ENCODE results near the gene MON1A.

MON1A gene

GRCh38 chr3:49929291-49930167, at the start of gene MON1A (continued):
- TF ChIP-seq ZBTB10 (tag by site-specific recombination; IDR thresholded peaks at IDR 0.05) (0 out of 2 replicates have a peak, but pooled peaks have one; percentile 42), ZNF707 (tag by site-specific recombination; IDR thresholded peaks at IDR 0.05) (no peak), ZNF155 (tag by site-specific recombination; IDR thresholded peaks at IDR 0.05) (no peak), ZNF146 (tag by site-specific recombination; IDR thresholded peaks at IDR 0.05) (no peak), SP3 (tag by site-specific recombination; IDR thresholded peaks at IDR 0.05) (peak; percentile 90), ZNF514 (tag by site-specific recombination; IDR thresholded peaks at IDR 0.05) (no peak), ZNF341 (tag by site-specific recombination; IDR thresholded peaks at IDR 0.05; ENCODE audit: low read depth) (no peak; the same call in 1 of the 2 replicates), ZNF335 (tag by site-specific recombination; conservative IDR thresholded peaks at IDR 0.05) (peak; percentile 95), ZNF843 (tag by site-specific recombination; IDR thresholded peaks at IDR 0.05) (0 out of 2 replicates have a peak, but pooled peaks have one; percentile 13), BCL11A (tag by site-specific recombination; IDR thresholded peaks at IDR 0.05; ENCODE audit: low read depth) (no peak), ZNF394 (tag by site-specific recombination; IDR thresholded peaks at IDR 0.05; ENCODE audit: borderline replicate concordance) (peak; percentile 51; the same call in 1 of the 2 replicates), PRDM1 (tag by site-specific recombination; IDR thresholded peaks at IDR 0.05) (no peak), ZNF704 (tag by site-specific recombination; IDR thresholded peaks at IDR 0.05) (no peak), ZNF548 (tag by site-specific recombination; IDR thresholded peaks at IDR 0.05) (no peak), ZNF658 (tag by site-specific recombination; IDR thresholded peaks at IDR 0.05) (no peak), ZNF214 (tag by site-specific recombination; IDR thresholded peaks at IDR 0.05; ENCODE audit: borderline replicate concordance) (no peak), SALL2 (tag by site-specific recombination; IDR thresholded peaks at IDR 0.05; ENCODE audit: borderline replicate concordance) (no peak), GLI2 (tag by site-specific recombination; IDR thresholded peaks at IDR 0.05; ENCODE audit: borderline replicate concordance, low read depth) (no peak), ZNF670 (tag by site-specific recombination; IDR thresholded peaks at IDR 0.05; ENCODE audit: low read depth) (no peak), ZNF366 (tag by site-specific recombination; conservative IDR thresholded peaks at IDR 0.05) (no peak), HOXA7 (CRISPR knock-in tag; IDR thresholded peaks at IDR 0.05; ENCODE audit: borderline replicate concordance) (no peak), ZNF76 (tag by site-specific recombination; IDR thresholded peaks at IDR 0.05; ENCODE audit: borderline replicate concordance, low read depth) (peak; percentile 93), ZNF596 (tag by site-specific recombination; IDR thresholded peaks at IDR 0.05) (no peak), ZNF138 (tag by site-specific recombination; IDR thresholded peaks at IDR 0.05; ENCODE audit: borderline replicate concordance) (no peak), KLF16 (tag by site-specific recombination; IDR thresholded peaks at IDR 0.05) (0 out of 2 replicates have a peak, but pooled peaks have one; percentile 49), ZNF423 (tag by site-specific recombination; IDR thresholded peaks at IDR 0.05) (peak; percentile 38; the same call in 1 of the 2 replicates), YY1 (tag by site-specific recombination; IDR thresholded peaks at IDR 0.05) (peak; percentile 61; the same call in 1 of the 2 replicates)
- TF ChIP-seq, protein P1, sequence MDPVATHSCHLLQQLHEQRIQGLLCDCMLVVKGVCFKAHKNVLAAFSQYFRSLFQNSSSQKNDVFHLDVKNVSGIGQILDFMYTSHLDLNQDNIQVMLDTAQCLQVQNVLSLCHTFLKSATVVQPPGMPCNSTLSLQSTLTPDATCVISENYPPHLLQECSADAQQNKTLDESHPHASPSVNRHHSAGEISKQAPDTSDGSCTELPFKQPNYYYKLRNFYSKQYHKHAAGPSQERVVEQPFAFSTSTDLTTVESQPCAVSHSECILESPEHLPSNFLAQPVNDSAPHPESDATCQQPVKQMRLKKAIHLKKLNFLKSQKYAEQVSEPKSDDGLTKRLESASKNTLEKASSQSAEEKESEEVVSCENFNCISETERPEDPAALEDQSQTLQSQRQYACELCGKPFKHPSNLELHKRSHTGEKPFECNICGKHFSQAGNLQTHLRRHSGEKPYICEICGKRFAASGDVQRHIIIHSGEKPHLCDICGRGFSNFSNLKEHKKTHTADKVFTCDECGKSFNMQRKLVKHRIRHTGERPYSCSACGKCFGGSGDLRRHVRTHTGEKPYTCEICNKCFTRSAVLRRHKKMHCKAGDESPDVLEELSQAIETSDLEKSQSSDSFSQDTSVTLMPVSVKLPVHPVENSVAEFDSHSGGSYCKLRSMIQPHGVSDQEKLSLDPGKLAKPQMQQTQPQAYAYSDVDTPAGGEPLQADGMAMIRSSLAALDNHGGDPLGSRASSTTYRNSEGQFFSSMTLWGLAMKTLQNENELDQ (tag by site-specific recombination; IDR thresholded peaks at IDR 0.05; ENCODE audit: low read depth): no peak
- TF ChIP-seq, protein P2, sequence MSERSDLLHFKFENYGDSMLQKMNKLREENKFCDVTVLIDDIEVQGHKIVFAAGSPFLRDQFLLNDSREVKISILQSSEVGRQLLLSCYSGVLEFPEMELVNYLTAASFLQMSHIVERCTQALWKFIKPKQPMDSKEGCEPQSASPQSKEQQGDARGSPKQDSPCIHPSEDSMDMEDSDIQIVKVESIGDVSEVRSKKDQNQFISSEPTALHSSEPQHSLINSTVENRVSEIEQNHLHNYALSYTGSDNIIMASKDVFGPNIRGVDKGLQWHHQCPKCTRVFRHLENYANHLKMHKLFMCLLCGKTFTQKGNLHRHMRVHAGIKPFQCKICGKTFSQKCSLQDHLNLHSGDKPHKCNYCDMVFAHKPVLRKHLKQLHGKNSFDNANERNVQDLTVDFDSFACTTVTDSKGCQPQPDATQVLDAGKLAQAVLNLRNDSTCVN (tag by site-specific recombination; optimal IDR thresholded peaks at IDR 0.05): peak; percentile 44
- TF ChIP-seq, protein P3, sequence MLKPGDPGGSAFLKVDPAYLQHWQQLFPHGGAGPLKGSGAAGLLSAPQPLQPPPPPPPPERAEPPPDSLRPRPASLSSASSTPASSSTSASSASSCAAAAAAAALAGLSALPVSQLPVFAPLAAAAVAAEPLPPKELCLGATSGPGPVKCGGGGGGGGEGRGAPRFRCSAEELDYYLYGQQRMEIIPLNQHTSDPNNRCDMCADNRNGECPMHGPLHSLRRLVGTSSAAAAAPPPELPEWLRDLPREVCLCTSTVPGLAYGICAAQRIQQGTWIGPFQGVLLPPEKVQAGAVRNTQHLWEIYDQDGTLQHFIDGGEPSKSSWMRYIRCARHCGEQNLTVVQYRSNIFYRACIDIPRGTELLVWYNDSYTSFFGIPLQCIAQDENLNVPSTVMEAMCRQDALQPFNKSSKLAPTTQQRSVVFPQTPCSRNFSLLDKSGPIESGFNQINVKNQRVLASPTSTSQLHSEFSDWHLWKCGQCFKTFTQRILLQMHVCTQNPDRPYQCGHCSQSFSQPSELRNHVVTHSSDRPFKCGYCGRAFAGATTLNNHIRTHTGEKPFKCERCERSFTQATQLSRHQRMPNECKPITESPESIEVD (tag by site-specific recombination; IDR thresholded peaks at IDR 0.05): no peak
